HEK293 (cell line): ENCODE results near the gene CDC42EP5.

Experiments used
- CTCF ChIA-PET: fragments of 350-600 bp; formaldehyde crosslinking; extraction: SDS; loops from one replicate; lab custom pipeline; 2021; ENCODE audit warnings: antibody characterized with exemption; lab: Yijun Ruan, JAX
- POLR2A ChIA-PET: fragments of 300-600 bp; formaldehyde crosslinking; extraction: SDS; loops from one replicate; lab custom pipeline; 2020; ENCODE audit warnings: antibody characterized with exemption, inconsistent platforms; lab: Yijun Ruan, JAX
- H3K27ac ChIP-seq: fragments of 200-500 bp; sonication (Bioruptor generic); 2 replicates; pipeline ENCODE4 v1.5.1; 2014; ENCODE audit warnings: low read depth, low read length, control low read depth, inconsistent platforms; ENCODE audit errors: extremely low read depth
- H3K36me3 ChIP-seq, 2 experiments: fragments of 200-500 bp in 1 of 2; sonication (Bioruptor generic) in 1 of 2; 1 replicate in 1 of 2; 2 replicates in 1 of 2; pipeline ENCODE4 v1.5.1; 2014 to 2017; ENCODE audit warnings: inconsistent platforms in 2 of 2, low read length in 2 of 2; ENCODE audit not compliant: control insufficient read depth in 2 of 2, insufficient read depth in 1 of 2
- H3K4me1 ChIP-seq: fragments of 200-500 bp; sonication (Bioruptor generic); 2 replicates; pipeline ENCODE4 v1.5.1; 2014; ENCODE audit warnings: mild to moderate bottlenecking, low read length, inconsistent platforms; ENCODE audit not compliant: control insufficient read depth, insufficient read depth
- H3K4me3 ChIP-seq: 2 replicates; pipeline ENCODE4 v1.5.1; 2011; ENCODE audit warnings: low read depth, mild to moderate bottlenecking, control low read depth, low read length, moderate library complexity
- H3K9me3 ChIP-seq: fragments of 200-500 bp; sonication (Bioruptor generic); 2 replicates; pipeline ENCODE4 v1.5.1; 2014; ENCODE audit warnings: low read depth, low read length, inconsistent platforms; ENCODE audit not compliant: control insufficient read depth, insufficient read depth
- CTCF ChIP-seq: fragments of 450-650 bp; formaldehyde crosslinking; IDR thresholded peaks from 2 replicates; pipeline ENCODE4 v1.5.1; 2016; ENCODE audit warnings: missing biosample characterization, missing genetic modification characterization
- GLIS2 ChIP-seq: fragments of 450-650 bp; formaldehyde crosslinking; IDR thresholded peaks from 2 replicates; pipeline ENCODE4 v1.5.1; 2016; ENCODE audit warnings: missing biosample characterization, missing genetic modification characterization
- HIC1 ChIP-seq: fragments of 450-650 bp; formaldehyde crosslinking; IDR thresholded peaks from 2 replicates; pipeline ENCODE4 v1.5.1; 2016; ENCODE audit warnings: missing biosample characterization, missing genetic modification characterization
- IKZF3 ChIP-seq: fragments of 450-650 bp; IDR thresholded peaks from 2 replicates; pipeline ENCODE4 v1.5.0; 2018; ENCODE audit warnings: missing biosample characterization, mild to moderate bottlenecking, missing genetic modification characterization, moderate library complexity
- KLF10 ChIP-seq: fragments of 450-650 bp; IDR thresholded peaks from 2 replicates; pipeline ENCODE4 v1.5.1; 2018; ENCODE audit warnings: missing biosample characterization, mild to moderate bottlenecking, missing genetic modification characterization
- KLF7 ChIP-seq: fragments of 450-650 bp; formaldehyde crosslinking; IDR thresholded peaks from 2 replicates; pipeline ENCODE4 v1.5.1; 2016; ENCODE audit warnings: missing biosample characterization, missing genetic modification characterization, borderline replicate concordance
- MZF1 ChIP-seq: fragments of 450-650 bp; formaldehyde crosslinking; IDR thresholded peaks from 2 replicates; pipeline ENCODE4 v1.5.1; 2017; ENCODE audit warnings: missing biosample characterization, missing genetic modification characterization, borderline replicate concordance
- PBX3 ChIP-seq: sonication (generic); formaldehyde crosslinking; IDR thresholded peaks from 2 replicates; pipeline ENCODE4 v1.8.1; 2022; ENCODE audit warnings: mild to moderate bottlenecking, moderate library complexity, missing genetic modification reagents
- REST ChIP-seq: fragments of 450-650 bp; formaldehyde crosslinking; IDR thresholded peaks from 2 replicates; pipeline ENCODE4 v1.5.1; 2016; ENCODE audit warnings: missing biosample characterization, missing genetic modification characterization
- ZBTB8A ChIP-seq: fragments of 450-650 bp; formaldehyde crosslinking; IDR thresholded peaks from 2 replicates; pipeline ENCODE4 v1.5.1; 2016; ENCODE audit warnings: missing biosample characterization, missing genetic modification characterization
- ZEB2 ChIP-seq: fragments of 450-650 bp; formaldehyde crosslinking; IDR thresholded peaks from 2 replicates; pipeline ENCODE4 v1.5.1; 2016; ENCODE audit warnings: missing biosample characterization, missing genetic modification characterization
- ZFHX2 ChIP-seq: fragments of 450-650 bp; formaldehyde crosslinking; conservative IDR thresholded peaks from 2 replicates; pipeline ENCODE4 v1.5.1; 2016; ENCODE audit warnings: missing biosample characterization, missing genetic modification characterization
- ZNF2 ChIP-seq: fragments of 450-650 bp; formaldehyde crosslinking; IDR thresholded peaks from 2 replicates; pipeline ENCODE4 v1.5.1; 2016; ENCODE audit warnings: missing biosample characterization, missing genetic modification characterization
- ZNF302 ChIP-seq: fragments of 450-650 bp; formaldehyde crosslinking; IDR thresholded peaks from 2 replicates; pipeline ENCODE4 v1.5.1; 2016; ENCODE audit warnings: missing biosample characterization, missing genetic modification characterization, low read depth
- ZNF404 ChIP-seq: fragments of 450-650 bp; formaldehyde crosslinking; IDR thresholded peaks from 2 replicates; pipeline ENCODE4 v1.5.1; 2017; ENCODE audit warnings: missing biosample characterization, missing genetic modification characterization
- ZNF423 ChIP-seq: fragments of 450-650 bp; formaldehyde crosslinking; IDR thresholded peaks from 2 replicates; pipeline ENCODE4 v1.5.1; 2016; ENCODE audit warnings: missing biosample characterization, missing genetic modification characterization
- ZSCAN16 ChIP-seq: fragments of 450-650 bp; formaldehyde crosslinking; IDR thresholded peaks from 2 replicates; pipeline ENCODE4 v1.5.1; 2016; ENCODE audit warnings: missing biosample characterization, missing genetic modification characterization
- ZSCAN4 ChIP-seq: fragments of 450-650 bp; formaldehyde crosslinking; IDR thresholded peaks from 2 replicates; pipeline ENCODE4 v1.5.1; 2017; ENCODE audit warnings: missing biosample characterization, missing genetic modification characterization

CDC42EP5 gene

GRCh38 chr19:54518844-54519243, 45.7 kb upstream of the CDC42EP5 start:
- no peak overlapping the region for H3K27ac ChIP-seq
- H3K36me3 ChIP-seq: no peaks in the 10 kb centered on the region
- H3K9me3 ChIP-seq: no peaks in the 10 kb centered on the region
- no peak overlapping the region for H3K4me3 ChIP-seq
- TF ChIP-seq ZNF404 (tag by site-specific recombination) (no peak), HIC1 (tag by site-specific recombination) (no peak), CTCF (tag by site-specific recombination) (no peak), MZF1 (tag by site-specific recombination) (no peak), ZSCAN4 (no peak), GLIS2 (tag by site-specific recombination) (no peak), ZBTB8A (tag by site-specific recombination) (no peak), ZSCAN16 (tag by site-specific recombination) (no peak), KLF7 (tag by site-specific recombination) (no peak), KLF10 (no peak)
- ChIA-PET CTCF (interaction anchor here (1.5 to 1.8 kb wide), 2 partner anchors 38 to 40 kb away, joined by 8 to 9 read pairs; no protein-coding TSS in a partner anchor), POLR2A (no interaction called here)
- no peaks in the 10 kb centered on the region for H3K4me1 ChIP-seq

- POLR2A ChIA-PET: no interaction called here
- no peaks in the 10 kb centered on the region for H3K36me3 ChIP-seq
- H3K9me3 ChIP-seq: no peaks in the 10 kb centered on the region
- CTCF ChIA-PET: interaction anchor here (1.8 kb wide), 1 partner anchor 39 kb away, joined by 9 read pairs; no protein-coding TSS in a partner anchor
- H3K27ac ChIP-seq: no peak overlapping the region
- TF ChIP-seq ZEB2 (tag by site-specific recombination) (no peak), PBX3 (0 out of 2 replicates have a peak, but pooled peaks have one; percentile 57), REST (peak; percentile 93), ZNF302 (no peak), ZNF423 (tag by site-specific recombination) (no peak), ZFHX2 (no peak), ZNF2 (tag by site-specific recombination) (no peak), IKZF3 (tag by site-specific recombination) (no peak)
- H3K4me1 ChIP-seq: no peaks in the 10 kb centered on the region
- H3K4me3 ChIP-seq: no peak overlapping the region
Measured at GRCh38 chr19:54517483-54517882, 44.4 kb upstream of the CDC42EP5 start.
